ENCODE measurements around the gene MDM4.
"Not testable (repeated sequence)": the region's sequence is repeated elsewhere in the genome, so short reads cannot be mapped to it uniquely, and the experiment has no call there.

The MDM4 gene

GRCh38 chr1:204516180-204516879 lies at the start of gene MDM4:
Gene MDM4, plus strand, starts transcription at chr1:204516406. Its CDS starts 9,113 bp downstream, at chr1:204525519.
- peak; percentile 95 for DNase-seq

- peak; percentile 69 for DNase-seq
These were observed 49.5 kb upstream of the MDM4 start for GRCh38 chr1:204466416-204467405.

GRCh38 chr1:204468206-204468605 lies 48.0 kb upstream of the MDM4 start:
- no peak for DNase-seq

GRCh38 chr1:204468766-204469302 lies 47.4 kb upstream of the MDM4 start:
- no peak for DNase-seq

GRCh38 chr1:204469304-204469703 lies 46.9 kb upstream of the MDM4 start:
- DNase-seq, result no peak

GRCh38 chr1:204471687-204472086 lies 44.5 kb upstream of the MDM4 start:
- DNase-seq, result no peak

GRCh38 chr1:204472660-204473059 lies 43.5 kb upstream of the MDM4 start:
- no peak for DNase-seq

- no peak for DNase-seq
These were observed 42.7 kb upstream of the MDM4 start for GRCh38 chr1:204473400-204473965.

GRCh38 chr1:204475656-204476432 lies 40.4 kb upstream of the MDM4 start:
- peak; percentile 54 for DNase-seq

- DNase-seq, result no peak
These were observed 39.6 kb upstream of the MDM4 start for GRCh38 chr1:204476563-204476962.

GRCh38 chr1:204477036-204477740 lies 39.0 kb upstream of the MDM4 start:
- DNase-seq, result no peak

- no peak for DNase-seq
These were observed 37.9 kb upstream of the MDM4 start for GRCh38 chr1:204478172-204478899.

- DNase-seq, result no peak
These were observed 37.3 kb upstream of the MDM4 start for GRCh38 chr1:204478921-204479320.

GRCh38 chr1:204479387-204480136 lies 36.6 kb upstream of the MDM4 start:
- DNase-seq, result no peak

GRCh38 chr1:204480515-204480914 lies 35.7 kb upstream of the MDM4 start:
- no peak for DNase-seq

- DNase-seq, result no peak
These were observed 32.4 kb upstream of the MDM4 start for GRCh38 chr1:204483791-204484190.

GRCh38 chr1:204486513-204487255 lies 29.5 kb upstream of the MDM4 start:
- not testable (repeated sequence) for DNase-seq

- DNase-seq, result no peak
These were observed 29.0 kb upstream of the MDM4 start for GRCh38 chr1:204487256-204487615.

- DNase-seq, result no peak
These were observed 24.6 kb upstream of the MDM4 start for GRCh38 chr1:204491655-204492054.
